Left lung (tissue), 10 donors: Measurements from ENCODE around the gene PRAMEF33. TPM values are rescaled to one million over a fixed set of nuclear protein-coding genes. Genes with fewer than 3 reads are reported as not detected.
"Not testable (repeated sequence)": the region's sequence is repeated elsewhere in the genome, so short reads cannot be mapped to it uniquely, and the experiment has no call there.

Source experiments
- ATAC-seq: fragments of 200-7000 bp; cut with Tn5 transposase; one replicate; pipeline ENCODE4 v1.9.1; 2020; ENCODE audit warnings: moderate library complexity
- DNase-seq, 4 donors: peaks; one replicate each; pipeline ENCODE4 v3.0.0-alpha.2; 2013 to 2020
- H3K27ac ChIP-seq, 2 donors: fragments of 200-600 bp; sonication (generic) in 1 of 2; one replicate each; pipeline versions ENCODE4 v1.5.0 to v1.8.0; 2020 to 2021
- H3K27me3 ChIP-seq, 2 donors: fragments of 200-600 bp; sonication (generic) in 1 of 2; one replicate each; pipeline versions ENCODE4 v1.5.0 to v1.8.0; 2020 to 2021
- H3K36me3 ChIP-seq, 2 donors: fragments of 200-600 bp; sonication (generic) in 1 of 2; one replicate each; pipeline versions ENCODE4 v1.5.0 to v1.8.0; 2020 to 2021
- H3K4me1 ChIP-seq, 2 donors: fragments of 200-600 bp; one replicate each; pipeline ENCODE4 v1.8.0; 2021
- H3K4me3 ChIP-seq, 2 donors: fragments of 200-600 bp; sonication (generic) in 1 of 2; one replicate each; pipeline versions ENCODE4 v1.5.0 to v1.8.0; 2020 to 2021; ENCODE audit warnings: mild to moderate bottlenecking in 1 of 2
- H3K9me3 ChIP-seq, 2 donors: fragments of 200-600 bp; sonication (generic) in 1 of 2; one replicate each; pipeline versions ENCODE4 v1.5.0 to v1.8.0; 2020 to 2021
- CTCF ChIP-seq, 2 donors: fragments of 200-600 bp; sonication (generic) in 1 of 2; IDR thresholded peaks; one replicate each; pipeline versions ENCODE4 v1.5.0 to v1.8.0; 2021; ENCODE audit warnings: antibody characterized with exemption in 2 of 2
- intact Hi-C, 2 donors: fragments of 100-400 bp; cut with DNase I; formaldehyde crosslinking; loops; one replicate each; pipeline versions ENCODE4 v1.11.2 to v1.14.2; 2022
- polyA plus RNA-seq, 6 donors: library from polyadenylated mRNA; unstranded; fragments of 120-200 nt; gene quantifications; one replicate each; pipeline ENCODE4 v1.2.1, GENCODE V29; 2013; ENCODE audit not compliant: insufficient read length in 6 of 6
- total RNA-seq, 2 donors: library from RNA; stranded (reverse); fragmentation: NEBNext Ultra II Directional; extraction: Animal tissue kit (Norgen Biotek cat#: 25700); gene quantifications; one replicate each; pipeline ENCODE4 v1.2.1, GENCODE V29; 2021
- donor health status: DM: no; HTN: yes; CAD: no.
- donor health status: DM: no; HTN: no; CAD: no.

The PRAMEF33 gene
- total and polyA plus RNA-seq, 8 donors = not detected

GRCh38 chr1:13353476-13353875 is 50.1 kb downstream of the PRAMEF33 start:
- not testable (repeated sequence) for H3K36me3 ChIP-seq

GRCh38 chr1:13354475-13354874 is 51.1 kb downstream of the PRAMEF33 start:
- H3K4me1 ChIP-seq, H3K27me3 ChIP-seq, H3K4me3 ChIP-seq, ATAC-seq, DNase-seq, H3K9me3 ChIP-seq, intact Hi-C loops, H3K36me3 ChIP-seq, H3K27ac ChIP-seq: not testable (repeated sequence)

More at GRCh38 chr1:13353476-13353875, 50.1 kb downstream of the PRAMEF33 start:
- ATAC-seq, H3K9me3 ChIP-seq, H3K27me3 ChIP-seq, intact Hi-C loops, H3K27ac ChIP-seq, DNase-seq, H3K4me3 ChIP-seq, H3K4me1 ChIP-seq: not testable (repeated sequence)

- H3K36me3 ChIP-seq, H3K27ac ChIP-seq, ATAC-seq, H3K4me1 ChIP-seq, H3K4me3 ChIP-seq, intact Hi-C loops, H3K27me3 ChIP-seq, H3K9me3 ChIP-seq: not testable (repeated sequence)
- DNase-seq = peak in 2 of 4 donors; percentile 24 to 41
- TF ChIP-seq CTCF (IDR thresholded peaks at IDR 0.05) = peak; percentile 54 to 56
Measured at GRCh38 chr1:13356774-13357173, 53.4 kb downstream of the PRAMEF33 start.

Other genes with a start within 250 kb of the PRAMEF33 start
- gene PRAMEF27, start 247.0 kb upstream of the PRAMEF33 start, total RNA-seq = not detected
- gene PRAMEF27, start 247.0 kb upstream of the PRAMEF33 start, polyA plus RNA-seq = not detected
- gene HNRNPCL3, start 242.8 kb upstream of the PRAMEF33 start, total RNA-seq = not detected
- gene HNRNPCL3, start 242.8 kb upstream of the PRAMEF33 start, polyA plus RNA-seq = under 1 TPM in 1 of 6 donors, not detected in 5; 0.28 TPM
- gene PRAMEF25, start 232.8 kb upstream of the PRAMEF33 start, total RNA-seq = not detected
- not detected for gene PRAMEF25, start 232.8 kb upstream of the PRAMEF33 start, polyA plus RNA-seq
- gene HNRNPCL2, start 186.7 kb upstream of the PRAMEF33 start, total RNA-seq = not detected
- under 1 TPM in 4 of 6 donors, not detected in 2; 0.13 to 0.49 (median 0.30) TPM for gene HNRNPCL2, start 186.7 kb upstream of the PRAMEF33 start, polyA plus RNA-seq
- not detected for gene PRAMEF26, start 147.5 kb upstream of the PRAMEF33 start, total RNA-seq
- not detected for gene PRAMEF26, start 147.5 kb upstream of the PRAMEF33 start, polyA plus RNA-seq
- gene HNRNPCL4, start 137.9 kb upstream of the PRAMEF33 start, total RNA-seq = not detected
- under 1 TPM in 4 of 6 donors, not detected in 2; 0.31 to 0.59 (median 0.38) TPM for gene HNRNPCL4, start 137.9 kb upstream of the PRAMEF33 start, polyA plus RNA-seq
- gene PRAMEF9, start 131.7 kb upstream of the PRAMEF33 start, total RNA-seq = not detected
- gene PRAMEF9, start 131.7 kb upstream of the PRAMEF33 start, polyA plus RNA-seq = not detected
- not detected for gene PRAMEF13, start 102.1 kb upstream of the PRAMEF33 start, total RNA-seq
- not detected for gene PRAMEF13, start 102.1 kb upstream of the PRAMEF33 start, polyA plus RNA-seq
- not detected for gene PRAMEF18, start 77.4 kb upstream of the PRAMEF33 start, total RNA-seq
- gene PRAMEF18, start 77.4 kb upstream of the PRAMEF33 start, polyA plus RNA-seq = not detected
- not detected for gene PRAMEF5, start 49.3 kb upstream of the PRAMEF33 start, total RNA-seq
- not detected for gene PRAMEF5, start 49.3 kb upstream of the PRAMEF33 start, polyA plus RNA-seq
- not detected for gene PRAMEF8, start 18.4 kb upstream of the PRAMEF33 start, total RNA-seq
- gene PRAMEF8, start 18.4 kb upstream of the PRAMEF33 start, polyA plus RNA-seq = not detected
- not detected for gene PRAMEF15, start 12.0 kb downstream of the PRAMEF33 start, total RNA-seq
- gene PRAMEF15, start 12.0 kb downstream of the PRAMEF33 start, polyA plus RNA-seq = not detected
- gene PRAMEF14, start 43.6 kb downstream of the PRAMEF33 start, total RNA-seq = not detected
- gene PRAMEF14, start 43.6 kb downstream of the PRAMEF33 start, polyA plus RNA-seq = not detected
- gene PRAMEF19, start 68.4 kb downstream of the PRAMEF33 start, total RNA-seq = not detected
- not detected for gene PRAMEF19, start 68.4 kb downstream of the PRAMEF33 start, polyA plus RNA-seq
- gene PRAMEF17, start 86.1 kb downstream of the PRAMEF33 start, total RNA-seq = not detected
- gene PRAMEF17, start 86.1 kb downstream of the PRAMEF33 start, polyA plus RNA-seq = not detected
- not detected for gene PRAMEF20, start 106.9 kb downstream of the PRAMEF33 start, total RNA-seq
- not detected for gene PRAMEF20, start 106.9 kb downstream of the PRAMEF33 start, polyA plus RNA-seq
- not detected for gene LRRC38, start 210.5 kb downstream of the PRAMEF33 start, total RNA-seq
- gene LRRC38, start 210.5 kb downstream of the PRAMEF33 start, polyA plus RNA-seq = not detected